GM23338 (cell line): ENCODE results near the gene BRI3BP. TPM values are rescaled to one million over a fixed set of nuclear protein-coding genes. Genes with fewer than 3 reads are reported as not detected.

ENCODE experiments used
- ATAC-seq: fragments of 200-7000 bp; cut with Tn5 transposase; 3 replicates; pipeline ENCODE4 v1.9.1; 2020
- DNase-seq: peaks from one replicate; pipeline ENCODE4 v3.0.0-alpha.2; 2015; ENCODE audit warnings: low spot score
- H2AFZ ChIP-seq: fragments of 200-600 bp; sonication (generic); 2 replicates; pipeline ENCODE4 v1.8.0; 2016; ENCODE audit warnings: antibody characterized with exemption, mild to moderate bottlenecking, moderate library complexity
- H3F3A ChIP-seq: fragments of 200-600 bp; sonication (generic); replicated peaks from 2 replicates; pipeline ENCODE4 v1.8.0; 2017; ENCODE audit warnings: antibody characterized with exemption, mixed run types, low read depth
- H3K27ac ChIP-seq: fragments of 200-600 bp; sonication (generic); 2 replicates; pipeline ENCODE4 v1.6.1; 2016; ENCODE audit warnings: low read depth
- H3K27me3 ChIP-seq: fragments of 200-600 bp; sonication (generic); 2 replicates; pipeline ENCODE4 v1.8.0; 2016; ENCODE audit warnings: mild to moderate bottlenecking, mixed run types, moderate library complexity; ENCODE audit not compliant: insufficient read depth
- H3K36me3 ChIP-seq: fragments of 200-600 bp; sonication (generic); 2 replicates; pipeline ENCODE4 v1.8.0; 2016; ENCODE audit warnings: mild to moderate bottlenecking; ENCODE audit not compliant: insufficient read depth
- H3K4me1 ChIP-seq: fragments of 200-600 bp; sonication (generic); 2 replicates; pipeline ENCODE4 v1.8.0; 2016; ENCODE audit warnings: mild to moderate bottlenecking, moderate library complexity; ENCODE audit not compliant: insufficient read depth
- H3K4me2 ChIP-seq: fragments of 200-600 bp; sonication (generic); 2 replicates; pipeline ENCODE4 v1.7.1; 2017; ENCODE audit warnings: mixed run types
- H3K4me3 ChIP-seq: fragments of 200-600 bp; sonication (generic); 2 replicates; pipeline ENCODE4 v1.6.1; 2016; ENCODE audit warnings: mixed run types
- H3K79me2 ChIP-seq: fragments of 200-600 bp; sonication (generic); replicated peaks from 2 replicates; pipeline ENCODE4 v1.8.0; 2017; ENCODE audit warnings: mild to moderate bottlenecking; ENCODE audit not compliant: insufficient read depth
- H3K9me2 ChIP-seq: fragments of 200-600 bp; sonication (generic); 2 replicates; pipeline ENCODE4 v1.8.0; 2017; ENCODE audit not compliant: insufficient read depth
- H4K20me1 ChIP-seq: fragments of 200-600 bp; sonication (generic); replicated peaks from 2 replicates; pipeline ENCODE4 v1.8.0; 2017; ENCODE audit warnings: mild to moderate bottlenecking; ENCODE audit not compliant: insufficient read depth
- H3K27ac Mint-ChIP-seq: 2 replicates; pipeline ENCODE4 v1.8.0; 2020; ENCODE audit warnings: inconsistent platforms, mild to moderate bottlenecking, moderate library complexity, mixed read lengths
- H3K27me3 Mint-ChIP-seq: 3 replicates; pipeline ENCODE4 v1.8.0; 2022; ENCODE audit warnings: low read depth, mild to moderate bottlenecking, moderate library complexity, mixed read lengths, inconsistent platforms; ENCODE audit not compliant: insufficient read depth, poor library complexity
- H3K36me3 Mint-ChIP-seq: 3 replicates; pipeline ENCODE4 v1.8.0; 2021; ENCODE audit warnings: low read depth, mild to moderate bottlenecking, inconsistent platforms, moderate library complexity, mixed read lengths
- H3K4me1 Mint-ChIP-seq: 3 replicates; pipeline ENCODE4 v1.8.0; 2020; ENCODE audit warnings: mild to moderate bottlenecking, inconsistent platforms, mixed read lengths
- H3K4me3 Mint-ChIP-seq: 3 replicates; pipeline ENCODE4 v1.8.0; 2021; ENCODE audit warnings: moderate library complexity, mild to moderate bottlenecking, inconsistent platforms, mixed read lengths
- H3K9me3 Mint-ChIP-seq: 3 replicates; pipeline ENCODE4 v1.8.0; 2020; ENCODE audit warnings: moderate library complexity, mild to moderate bottlenecking, inconsistent platforms, mixed read lengths
- CREB1 ChIP-seq: fragments of 250-450 bp; sonication (Bioruptor Pico); IDR thresholded peaks from 2 replicates; pipeline ENCODE4 v1.5.0; 2020; ENCODE audit warnings: low read depth, mild to moderate bottlenecking, moderate library complexity
- ETS1 ChIP-seq: IDR thresholded peaks from 2 replicates; pipeline ENCODE4 v1.6.1; 2016; ENCODE audit warnings: antibody characterized with exemption
- EZH2 ChIP-seq: fragments of 200-600 bp; sonication (generic); IDR thresholded peaks from one replicate; pipeline ENCODE4 v1.8.0; 2017; ENCODE audit warnings: antibody characterized with exemption, mild to moderate bottlenecking, low read depth; ENCODE audit not compliant: unreplicated experiment
- EZH2phosphoT487 ChIP-seq: fragments of 200-600 bp; sonication (generic); IDR thresholded peaks from one replicate; pipeline ENCODE4 v1.8.1; 2018; ENCODE audit warnings: antibody characterized with exemption; ENCODE audit not compliant: unreplicated experiment
- JUNB ChIP-seq: IDR thresholded peaks from one replicate; pipeline ENCODE4 v1.6.1; 2016; ENCODE audit warnings: antibody characterized with exemption; ENCODE audit not compliant: unreplicated experiment
- NANOG ChIP-seq: IDR thresholded peaks from 2 replicates; pipeline ENCODE4 v1.6.1; 2016; ENCODE audit warnings: antibody characterized with exemption, borderline replicate concordance
- POLR2AphosphoS5 ChIP-seq: IDR thresholded peaks from 2 replicates; pipeline ENCODE4 v1.6.1; 2016; ENCODE audit warnings: antibody characterized with exemption, low read depth
- STAT1 ChIP-seq: IDR thresholded peaks from one replicate; pipeline ENCODE4 v1.6.1; 2016; ENCODE audit warnings: antibody characterized with exemption; ENCODE audit not compliant: unreplicated experiment
- ZNF114 ChIP-seq: fragments of 250-450 bp; sonication (Bioruptor Pico); IDR thresholded peaks from 2 replicates; pipeline ENCODE4 v1.5.0; 2020; ENCODE audit warnings: mild to moderate bottlenecking, moderate library complexity
- ZNF331 ChIP-seq: fragments of 250-450 bp; sonication (Bioruptor Pico); IDR thresholded peaks from 2 replicates; pipeline ENCODE4 v1.5.0; 2020; ENCODE audit warnings: low read depth, mild to moderate bottlenecking, moderate library complexity
- polyA plus RNA-seq: library from polyadenylated mRNA; unstranded; fragments of >200 nt; fragmentation: Nextera tagmentation; extraction: Ambion mirVana; gene quantifications from 2 replicates; pipeline ENCODE4 v1.2.1, GENCODE V29; 2016
- total RNA-seq: library from RNA; depleted of rRNA; stranded (reverse); fragments of >200 nt; shearing (Covaris generic); gene quantifications from 2 replicates; pipeline ENCODE4 v1.2.3, GENCODE V29; 2014
- TF ChIP-seq, protein P1 (sequence below), 2 experiments: fragments of 200-600 bp in 1 of 2; sonication (generic) in 1 of 2; conservative IDR thresholded peaks; 2 replicates each; pipeline versions ENCODE4 v1.5.1 to v1.6.1; 2016 to 2017; ENCODE audit warnings: antibody characterized with exemption in 2 of 2, low read depth in 2 of 2, mild to moderate bottlenecking in 2 of 2, moderate library complexity in 1 of 2
- TF ChIP-seq, protein P2 (sequence below): IDR thresholded peaks from one replicate; pipeline ENCODE4 v1.6.1; 2018; ENCODE audit warnings: antibody characterized with exemption; ENCODE audit not compliant: unreplicated experiment
- TF ChIP-seq, protein P3 (sequence below): fragments of 250-450 bp; sonication (Bioruptor Pico); IDR thresholded peaks from 2 replicates; pipeline ENCODE4 v1.5.0; 2020; ENCODE audit warnings: mild to moderate bottlenecking, moderate library complexity

BRI3BP gene
- total and polyA plus RNA-seq, 2 experiments from 2014 or later, result 5.8 to 10.7 TPM

DNA sequence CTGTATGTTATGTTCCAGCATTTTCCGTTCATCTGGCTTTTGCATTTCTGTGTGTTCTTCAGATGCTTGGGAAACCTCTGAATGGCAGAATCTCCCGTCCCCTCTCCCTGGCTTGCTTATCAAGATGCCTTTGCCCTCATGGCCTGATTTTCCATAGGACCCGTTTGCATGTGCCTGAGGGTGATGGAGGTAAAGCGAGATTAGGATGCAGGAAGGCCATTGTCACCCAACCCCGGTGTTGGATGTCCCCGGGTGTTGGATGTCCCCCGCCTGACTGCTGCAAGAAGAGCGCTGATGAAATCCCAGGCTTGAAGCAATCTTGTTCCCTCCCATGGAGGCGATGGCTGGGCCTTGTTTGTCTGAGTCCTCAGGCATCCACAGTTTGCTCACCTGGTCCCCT is 9.6 kb downstream of the BRI3BP start:
- no peaks in the 10 kb centered on the region for H3K9me3 Mint-ChIP-seq
- Histone ChIP-seq H3K36me3 (no peaks in the 10 kb centered on the region), H4K20me1 (peaks cover 21% of the 10 kb centered on the region), H3K4me2 (no peak overlapping the region), H3F3A (no peaks in the 10 kb centered on the region), H3K4me3 (no peak overlapping the region), H3K27ac (0 out of 2 replicates have a peak overlapping the region, but pooled peaks have one; percentile 39), H3K4me1 (no peaks in the 10 kb centered on the region), H3K27me3 (no peaks in the 10 kb centered on the region), H3K79me2 (peaks cover 88% of the 10 kb centered on the region), H2AFZ (no peak overlapping the region), H3K9me2 (no peaks in the 10 kb centered on the region)
- DNase-seq (no peak), ATAC-seq (no peak)
- TF ChIP-seq, protein P1, sequence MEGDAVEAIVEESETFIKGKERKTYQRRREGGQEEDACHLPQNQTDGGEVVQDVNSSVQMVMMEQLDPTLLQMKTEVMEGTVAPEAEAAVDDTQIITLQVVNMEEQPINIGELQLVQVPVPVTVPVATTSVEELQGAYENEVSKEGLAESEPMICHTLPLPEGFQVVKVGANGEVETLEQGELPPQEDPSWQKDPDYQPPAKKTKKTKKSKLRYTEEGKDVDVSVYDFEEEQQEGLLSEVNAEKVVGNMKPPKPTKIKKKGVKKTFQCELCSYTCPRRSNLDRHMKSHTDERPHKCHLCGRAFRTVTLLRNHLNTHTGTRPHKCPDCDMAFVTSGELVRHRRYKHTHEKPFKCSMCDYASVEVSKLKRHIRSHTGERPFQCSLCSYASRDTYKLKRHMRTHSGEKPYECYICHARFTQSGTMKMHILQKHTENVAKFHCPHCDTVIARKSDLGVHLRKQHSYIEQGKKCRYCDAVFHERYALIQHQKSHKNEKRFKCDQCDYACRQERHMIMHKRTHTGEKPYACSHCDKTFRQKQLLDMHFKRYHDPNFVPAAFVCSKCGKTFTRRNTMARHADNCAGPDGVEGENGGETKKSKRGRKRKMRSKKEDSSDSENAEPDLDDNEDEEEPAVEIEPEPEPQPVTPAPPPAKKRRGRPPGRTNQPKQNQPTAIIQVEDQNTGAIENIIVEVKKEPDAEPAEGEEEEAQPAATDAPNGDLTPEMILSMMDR (conservative IDR thresholded peaks at IDR 0.05; ENCODE audit: low read depth in 2 of 2), result no peak
- no peak for TF ChIP-seq ZNF331
- TF ChIP-seq ZNF114 (CRISPR knock-in tag), result no peak
- no peak for TF ChIP-seq JUNB
- TF ChIP-seq EZH2, result no peak
- TF ChIP-seq STAT1, result no peak
- no peak for TF ChIP-seq ETS1
- TF ChIP-seq, protein P2, sequence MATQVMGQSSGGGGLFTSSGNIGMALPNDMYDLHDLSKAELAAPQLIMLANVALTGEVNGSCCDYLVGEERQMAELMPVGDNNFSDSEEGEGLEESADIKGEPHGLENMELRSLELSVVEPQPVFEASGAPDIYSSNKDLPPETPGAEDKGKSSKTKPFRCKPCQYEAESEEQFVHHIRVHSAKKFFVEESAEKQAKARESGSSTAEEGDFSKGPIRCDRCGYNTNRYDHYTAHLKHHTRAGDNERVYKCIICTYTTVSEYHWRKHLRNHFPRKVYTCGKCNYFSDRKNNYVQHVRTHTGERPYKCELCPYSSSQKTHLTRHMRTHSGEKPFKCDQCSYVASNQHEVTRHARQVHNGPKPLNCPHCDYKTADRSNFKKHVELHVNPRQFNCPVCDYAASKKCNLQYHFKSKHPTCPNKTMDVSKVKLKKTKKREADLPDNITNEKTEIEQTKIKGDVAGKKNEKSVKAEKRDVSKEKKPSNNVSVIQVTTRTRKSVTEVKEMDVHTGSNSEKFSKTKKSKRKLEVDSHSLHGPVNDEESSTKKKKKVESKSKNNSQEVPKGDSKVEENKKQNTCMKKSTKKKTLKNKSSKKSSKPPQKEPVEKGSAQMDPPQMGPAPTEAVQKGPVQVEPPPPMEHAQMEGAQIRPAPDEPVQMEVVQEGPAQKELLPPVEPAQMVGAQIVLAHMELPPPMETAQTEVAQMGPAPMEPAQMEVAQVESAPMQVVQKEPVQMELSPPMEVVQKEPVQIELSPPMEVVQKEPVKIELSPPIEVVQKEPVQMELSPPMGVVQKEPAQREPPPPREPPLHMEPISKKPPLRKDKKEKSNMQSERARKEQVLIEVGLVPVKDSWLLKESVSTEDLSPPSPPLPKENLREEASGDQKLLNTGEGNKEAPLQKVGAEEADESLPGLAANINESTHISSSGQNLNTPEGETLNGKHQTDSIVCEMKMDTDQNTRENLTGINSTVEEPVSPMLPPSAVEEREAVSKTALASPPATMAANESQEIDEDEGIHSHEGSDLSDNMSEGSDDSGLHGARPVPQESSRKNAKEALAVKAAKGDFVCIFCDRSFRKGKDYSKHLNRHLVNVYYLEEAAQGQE, result no peak
- no peak for TF ChIP-seq EZH2phosphoT487
- no peak for TF ChIP-seq POLR2AphosphoS5
- TF ChIP-seq NANOG, result no peak
- TF ChIP-seq CREB1 (CRISPR knock-in tag), result no peak
- TF ChIP-seq, protein P3, sequence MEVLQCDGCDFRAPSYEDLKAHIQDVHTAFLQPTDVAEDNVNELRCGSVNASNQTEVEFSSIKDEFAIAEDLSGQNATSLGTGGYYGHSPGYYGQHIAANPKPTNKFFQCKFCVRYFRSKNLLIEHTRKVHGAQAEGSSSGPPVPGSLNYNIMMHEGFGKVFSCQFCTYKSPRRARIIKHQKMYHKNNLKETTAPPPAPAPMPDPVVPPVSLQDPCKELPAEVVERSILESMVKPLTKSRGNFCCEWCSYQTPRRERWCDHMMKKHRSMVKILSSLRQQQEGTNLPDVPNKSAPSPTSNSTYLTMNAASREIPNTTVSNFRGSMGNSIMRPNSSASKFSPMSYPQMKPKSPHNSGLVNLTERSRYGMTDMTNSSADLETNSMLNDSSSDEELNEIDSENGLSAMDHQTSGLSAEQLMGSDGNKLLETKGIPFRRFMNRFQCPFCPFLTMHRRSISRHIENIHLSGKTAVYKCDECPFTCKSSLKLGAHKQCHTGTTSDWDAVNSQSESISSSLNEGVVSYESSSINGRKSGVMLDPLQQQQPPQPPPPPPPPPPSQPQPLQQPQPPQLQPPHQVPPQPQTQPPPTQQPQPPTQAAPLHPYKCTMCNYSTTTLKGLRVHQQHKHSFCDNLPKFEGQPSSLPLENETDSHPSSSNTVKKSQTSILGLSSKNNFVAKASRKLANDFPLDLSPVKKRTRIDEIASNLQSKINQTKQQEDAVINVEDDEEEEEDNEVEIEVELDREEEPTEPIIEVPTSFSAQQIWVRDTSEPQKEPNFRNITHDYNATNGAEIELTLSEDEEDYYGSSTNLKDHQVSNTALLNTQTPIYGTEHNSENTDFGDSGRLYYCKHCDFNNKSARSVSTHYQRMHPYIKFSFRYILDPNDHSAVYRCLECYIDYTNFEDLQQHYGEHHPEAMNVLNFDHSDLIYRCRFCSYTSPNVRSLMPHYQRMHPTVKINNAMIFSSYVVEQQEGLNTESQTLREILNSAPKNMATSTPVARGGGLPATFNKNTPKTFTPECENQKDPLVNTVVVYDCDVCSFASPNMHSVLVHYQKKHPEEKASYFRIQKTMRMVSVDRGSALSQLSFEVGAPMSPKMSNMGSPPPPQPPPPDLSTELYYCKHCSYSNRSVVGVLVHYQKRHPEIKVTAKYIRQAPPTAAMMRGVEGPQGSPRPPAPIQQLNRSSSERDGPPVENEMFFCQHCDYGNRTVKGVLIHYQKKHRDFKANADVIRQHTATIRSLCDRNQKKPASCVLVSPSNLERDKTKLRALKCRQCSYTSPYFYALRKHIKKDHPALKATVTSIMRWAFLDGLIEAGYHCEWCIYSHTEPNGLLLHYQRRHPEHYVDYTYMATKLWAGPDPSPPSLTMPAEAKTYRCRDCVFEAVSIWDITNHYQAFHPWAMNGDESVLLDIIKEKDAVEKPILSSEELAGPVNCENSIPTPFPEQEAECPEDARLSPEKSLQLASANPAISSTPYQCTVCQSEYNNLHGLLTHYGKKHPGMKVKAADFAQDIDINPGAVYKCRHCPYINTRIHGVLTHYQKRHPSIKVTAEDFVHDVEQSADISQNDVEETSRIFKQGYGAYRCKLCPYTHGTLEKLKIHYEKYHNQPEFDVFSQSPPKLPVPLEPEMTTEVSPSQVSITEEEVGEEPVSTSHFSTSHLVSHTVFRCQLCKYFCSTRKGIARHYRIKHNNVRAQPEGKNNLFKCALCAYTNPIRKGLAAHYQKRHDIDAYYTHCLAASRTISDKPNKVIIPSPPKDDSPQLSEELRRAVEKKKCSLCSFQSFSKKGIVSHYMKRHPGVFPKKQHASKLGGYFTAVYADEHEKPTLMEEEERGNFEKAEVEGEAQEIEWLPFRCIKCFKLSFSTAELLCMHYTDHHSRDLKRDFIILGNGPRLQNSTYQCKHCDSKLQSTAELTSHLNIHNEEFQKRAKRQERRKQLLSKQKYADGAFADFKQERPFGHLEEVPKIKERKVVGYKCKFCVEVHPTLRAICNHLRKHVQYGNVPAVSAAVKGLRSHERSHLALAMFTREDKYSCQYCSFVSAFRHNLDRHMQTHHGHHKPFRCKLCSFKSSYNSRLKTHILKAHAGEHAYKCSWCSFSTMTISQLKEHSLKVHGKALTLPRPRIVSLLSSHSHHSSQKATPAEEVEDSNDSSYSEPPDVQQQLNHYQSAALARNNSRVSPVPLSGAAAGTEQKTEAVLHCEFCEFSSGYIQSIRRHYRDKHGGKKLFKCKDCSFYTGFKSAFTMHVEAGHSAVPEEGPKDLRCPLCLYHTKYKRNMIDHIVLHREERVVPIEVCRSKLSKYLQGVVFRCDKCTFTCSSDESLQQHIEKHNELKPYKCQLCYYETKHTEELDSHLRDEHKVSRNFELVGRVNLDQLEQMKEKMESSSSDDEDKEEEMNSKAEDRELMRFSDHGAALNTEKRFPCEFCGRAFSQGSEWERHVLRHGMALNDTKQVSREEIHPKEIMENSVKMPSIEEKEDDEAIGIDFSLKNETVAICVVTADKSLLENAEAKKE (CRISPR knock-in tag), result no peak
- H3K27me3 Mint-ChIP-seq, result peaks cover 11% of the 10 kb centered on the region
- H3K36me3 Mint-ChIP-seq, result no peaks in the 10 kb centered on the region; the same call in 1 of the 3 replicates
- no peak overlapping the region for H3K4me3 Mint-ChIP-seq
- H3K27ac Mint-ChIP-seq, result peak overlapping the region; percentile 34; the same call in 1 of the 2 replicates
- H3K4me1 Mint-ChIP-seq, result peaks cover 7% of the 10 kb centered on the region; the same call in 1 of the 3 replicates
